ENCODE measurements around the gene CEACAM4.
"Not testable (repeated sequence)": the region's sequence is repeated elsewhere in the genome, so short reads cannot be mapped to it uniquely, and the experiment has no call there.

Gene CEACAM4

DNA sequence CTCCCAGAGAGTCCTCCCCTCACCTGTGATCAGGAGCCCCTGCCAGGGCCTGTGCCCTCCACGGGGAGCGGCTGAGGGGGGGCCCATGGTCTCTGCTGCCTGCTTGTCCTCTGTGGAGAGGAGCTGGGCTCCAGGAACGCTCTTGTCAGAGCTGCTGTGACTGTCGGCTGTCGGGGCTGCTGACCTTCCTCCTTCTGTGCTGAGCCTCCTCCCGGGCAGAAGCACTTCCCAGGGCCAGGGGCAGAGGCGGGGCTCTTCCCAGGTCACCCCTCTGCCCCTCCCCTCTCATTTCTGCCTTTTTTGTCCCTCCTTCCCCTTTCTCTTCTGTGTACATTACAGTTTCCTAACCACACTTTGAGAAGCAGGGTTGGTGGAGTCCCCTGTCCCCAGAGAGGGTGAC is at the start of gene CEACAM4:
TSS of gene CEACAM4 (minus strand) at position 198 of the 400 bp plus-strand sequence. CDS start at position 87, 111 bp downstream.
- no peak for DNase-seq

DNA sequence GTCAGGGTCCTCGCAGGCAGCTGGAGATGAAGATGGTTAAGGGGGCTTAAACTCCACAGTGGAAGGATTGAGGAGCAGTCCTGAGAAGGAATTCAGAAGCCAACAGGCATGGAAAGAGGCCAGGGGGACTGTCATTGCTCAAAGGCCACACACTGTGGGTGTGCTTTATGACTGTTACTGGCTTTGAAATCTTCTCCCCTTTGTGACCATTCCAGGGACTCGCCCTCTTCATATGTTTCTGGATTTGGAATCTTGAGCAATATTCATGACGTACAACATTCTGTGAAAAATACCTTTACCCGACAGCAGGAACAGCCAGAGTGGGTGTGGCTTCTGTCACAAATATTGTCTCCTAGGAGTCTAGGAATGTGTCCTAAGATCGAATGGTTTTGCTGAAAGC is 44.6 kb upstream of the CEACAM4 start:
- no peak for DNase-seq

DNA sequence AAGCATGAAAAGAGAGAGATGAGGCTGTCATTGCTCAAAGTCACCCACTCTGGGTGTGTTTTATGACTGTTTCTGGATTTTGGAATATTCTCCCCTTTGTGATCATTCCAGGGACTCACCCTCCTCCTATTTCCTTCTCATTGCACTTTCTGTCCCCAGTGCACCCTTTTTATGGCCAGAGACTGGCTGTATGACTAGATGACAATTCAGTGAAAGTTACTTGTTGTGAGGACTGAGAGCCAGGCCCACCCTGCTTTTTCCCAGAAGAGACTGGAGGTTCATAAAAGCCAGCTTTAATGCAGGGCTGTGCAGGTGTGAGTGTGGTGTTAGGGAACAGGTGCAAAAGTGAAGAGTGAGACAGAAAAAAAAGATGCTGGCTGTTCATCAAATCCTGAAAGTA is 43.9 kb upstream of the CEACAM4 start:
- DNase-seq: no peak

DNA sequence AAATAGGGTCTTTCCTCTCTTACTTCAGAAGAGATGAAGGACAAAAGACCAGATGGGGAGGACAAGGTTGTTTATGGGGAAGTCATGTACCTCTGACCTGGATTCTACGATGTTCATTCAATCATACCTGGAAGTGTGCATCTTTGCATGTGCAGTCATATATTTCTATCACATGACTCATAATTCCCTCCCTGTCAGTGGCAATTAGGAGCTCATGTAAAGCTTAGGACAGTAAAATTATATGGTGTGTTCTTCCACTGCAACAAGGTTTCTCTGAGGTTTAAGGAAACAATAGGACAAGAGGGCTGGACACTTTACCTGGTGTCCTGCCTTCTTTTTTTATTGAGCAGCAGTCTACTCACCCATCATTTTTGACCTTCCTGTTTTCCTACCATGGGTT is 41.4 kb upstream of the CEACAM4 start:
- DNase-seq: no peak

DNA sequence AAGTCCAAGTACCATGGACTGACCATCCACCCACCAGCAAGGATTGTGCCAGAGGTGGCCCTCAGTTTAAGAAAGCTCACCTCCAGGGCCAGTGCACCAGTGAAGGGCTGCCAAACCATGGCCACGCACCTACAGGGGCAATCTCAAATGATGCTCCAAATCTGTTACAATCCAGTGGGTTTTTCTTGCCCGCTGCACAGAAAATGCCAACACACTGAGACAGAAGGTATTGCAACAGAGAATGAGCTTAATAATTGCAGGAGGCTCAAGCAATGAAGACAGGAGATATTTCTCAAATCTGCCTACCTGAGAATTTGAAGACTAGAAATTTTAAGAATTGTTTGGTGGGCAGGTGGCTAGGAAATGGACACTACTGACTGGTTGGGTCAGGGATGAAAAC is 39.2 kb upstream of the CEACAM4 start:
- DNase-seq: no peak

DNA sequence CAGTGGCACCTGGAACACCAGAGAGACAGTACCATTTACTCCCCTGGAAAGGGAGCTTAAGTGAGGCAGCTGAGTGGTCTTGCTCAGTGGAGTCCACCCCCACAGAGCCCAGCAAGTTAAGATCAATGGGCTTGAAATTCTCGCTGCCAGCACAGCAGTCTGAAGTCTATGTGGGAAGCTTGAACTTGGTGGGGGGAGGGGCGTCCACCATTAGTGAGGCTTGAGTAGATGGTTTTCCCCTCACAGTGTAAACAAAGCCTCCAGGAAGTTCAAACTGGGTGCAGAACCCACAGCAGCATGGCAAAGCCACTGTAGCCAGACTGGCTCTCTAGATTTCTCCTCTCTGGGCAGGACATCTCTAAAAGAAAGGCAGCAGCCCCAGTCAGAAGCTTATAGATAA is 30.3 kb upstream of the CEACAM4 start:
- no peak for DNase-seq

DNA sequence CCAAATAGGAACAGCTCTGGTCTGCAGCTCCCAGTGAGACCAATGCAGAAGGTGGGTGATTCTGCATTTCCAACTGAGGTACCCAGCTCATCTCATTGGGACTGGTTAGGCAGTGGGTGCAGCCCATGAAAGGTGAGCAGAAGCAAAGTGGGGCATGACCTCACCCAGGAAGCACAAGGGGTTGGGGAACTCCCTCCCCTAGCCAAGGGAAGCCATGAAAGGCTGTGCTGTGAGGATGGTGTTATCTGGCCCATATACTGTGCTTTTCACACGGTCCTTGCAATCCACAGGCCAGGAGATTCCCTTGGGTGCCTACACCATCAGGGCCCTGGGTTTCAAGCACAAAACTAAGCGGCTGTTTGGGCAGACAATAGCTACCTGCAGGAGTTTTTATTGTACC is 29.9 kb upstream of the CEACAM4 start:
- DNase-seq: not testable (repeated sequence)

DNA sequence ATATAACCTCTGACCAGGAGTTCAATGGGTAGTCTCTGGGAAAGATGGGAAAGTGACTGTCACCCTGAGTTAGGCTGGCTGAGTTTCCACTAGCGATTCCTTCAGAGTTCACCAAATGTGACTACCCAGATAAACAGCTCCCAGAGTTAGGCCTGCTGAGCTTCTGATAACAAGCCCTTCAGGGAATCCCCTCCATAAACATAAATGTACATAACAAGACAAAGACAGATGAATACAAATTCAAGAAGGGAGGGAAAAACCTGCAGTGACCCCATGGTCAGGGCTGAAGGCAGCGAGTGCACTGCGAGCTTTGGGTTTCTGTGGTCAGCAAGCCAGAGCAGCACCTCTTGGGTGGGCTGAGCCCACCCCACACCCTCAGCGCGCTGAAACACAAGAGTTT is 25.4 kb upstream of the CEACAM4 start:
- no peak for DNase-seq

DNA sequence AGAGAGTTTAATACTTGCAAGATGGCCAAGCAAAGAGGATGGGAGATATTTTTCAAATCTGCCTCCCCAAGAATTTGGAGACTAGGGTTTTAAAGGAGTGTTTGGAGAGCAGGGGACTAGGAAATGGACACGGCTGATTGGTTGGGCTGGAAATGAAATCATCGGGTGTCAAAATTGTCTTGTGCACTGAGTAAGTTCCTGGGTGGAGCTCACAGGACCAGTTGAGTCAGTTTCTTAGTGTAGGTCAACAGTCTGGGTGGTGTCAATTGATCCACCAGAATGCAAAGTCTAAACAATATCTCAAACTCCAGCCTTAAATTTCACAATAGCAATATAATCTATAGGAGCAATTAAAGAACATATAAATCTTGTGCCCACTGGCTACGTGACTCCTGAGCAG is 23.0 kb upstream of the CEACAM4 start:
- DNase-seq: no peak

DNA sequence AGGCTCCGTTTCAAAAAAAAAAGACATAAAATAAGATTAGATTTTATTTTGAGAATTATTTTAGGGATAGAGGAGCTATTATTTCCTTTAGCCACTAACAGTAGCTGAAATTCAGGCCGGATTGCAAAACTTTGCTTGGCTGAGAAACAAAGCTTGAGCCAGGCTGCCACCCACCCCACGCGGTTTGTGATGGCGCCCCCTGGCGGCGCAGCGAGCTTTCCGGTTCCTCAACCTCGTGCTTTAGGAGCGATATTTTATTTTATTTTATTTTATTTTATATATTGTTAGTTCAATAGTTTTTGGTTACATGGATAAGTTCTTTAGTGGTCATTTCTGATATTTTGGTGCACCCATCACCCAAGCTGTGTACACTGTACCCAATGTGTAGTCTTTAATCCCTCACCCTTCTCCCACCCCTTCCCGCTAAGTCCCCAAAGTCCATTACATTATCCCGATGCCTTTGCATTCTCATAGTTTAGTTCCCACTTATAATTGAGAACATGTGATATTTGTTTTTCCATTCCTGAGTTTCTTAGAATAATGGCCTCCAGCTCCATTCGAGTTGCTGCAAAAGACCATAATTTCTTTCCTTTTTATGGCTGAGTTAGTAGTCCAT is 19.8 kb upstream of the CEACAM4 start:
- DNase-seq: no peak

DNA sequence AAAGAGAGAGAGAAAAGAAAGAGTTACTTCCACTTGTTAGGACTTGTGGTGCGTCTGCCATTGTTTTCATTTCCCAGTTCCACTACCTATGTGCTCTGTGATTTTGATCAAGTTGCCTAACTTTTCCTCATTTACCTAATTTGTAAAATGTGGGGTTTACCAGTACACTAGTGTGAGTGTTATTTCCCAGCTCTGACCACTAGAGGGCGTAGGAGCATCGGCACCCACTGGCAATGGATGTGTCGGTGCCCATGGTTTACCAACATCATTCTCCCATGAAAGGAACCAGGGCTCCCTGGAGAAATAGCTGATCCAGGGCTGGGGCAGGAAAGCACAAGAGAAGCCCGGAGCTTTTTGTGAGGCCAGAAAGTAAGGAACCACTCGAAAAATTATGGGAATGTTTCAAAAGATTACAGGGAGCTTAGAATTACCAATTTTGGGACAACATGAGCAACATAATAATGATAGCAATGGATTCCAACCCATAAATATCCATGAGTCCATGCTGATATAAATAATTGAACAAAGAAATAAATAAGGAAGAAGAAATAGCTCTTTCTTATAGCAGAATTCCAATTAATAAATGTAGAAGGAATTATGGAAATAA is 15.1 kb upstream of the CEACAM4 start:
- peak; percentile 26 for DNase-seq

DNA sequence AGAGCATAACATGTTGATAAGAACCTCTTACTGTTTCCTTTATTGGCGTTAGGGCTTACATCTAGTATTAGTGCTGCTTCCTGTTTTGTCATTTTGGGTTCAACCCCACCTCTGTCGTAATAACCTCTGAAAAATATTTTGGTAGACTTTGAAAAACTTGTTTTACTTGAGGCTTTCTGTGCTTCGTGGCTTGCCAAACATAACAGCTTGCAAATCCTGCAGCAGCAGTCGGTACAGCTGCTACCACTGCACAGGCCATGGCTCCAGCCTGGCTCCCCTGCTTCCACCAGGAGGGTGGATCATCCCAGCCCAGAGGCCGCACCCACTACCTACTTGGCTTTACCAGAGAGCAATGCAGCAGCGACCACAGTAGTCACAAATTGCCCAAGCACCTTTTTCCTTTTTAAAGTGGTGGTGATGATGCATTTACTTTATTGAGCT is 11.8 kb upstream of the CEACAM4 start:
- DNase-seq: no peak

DNA sequence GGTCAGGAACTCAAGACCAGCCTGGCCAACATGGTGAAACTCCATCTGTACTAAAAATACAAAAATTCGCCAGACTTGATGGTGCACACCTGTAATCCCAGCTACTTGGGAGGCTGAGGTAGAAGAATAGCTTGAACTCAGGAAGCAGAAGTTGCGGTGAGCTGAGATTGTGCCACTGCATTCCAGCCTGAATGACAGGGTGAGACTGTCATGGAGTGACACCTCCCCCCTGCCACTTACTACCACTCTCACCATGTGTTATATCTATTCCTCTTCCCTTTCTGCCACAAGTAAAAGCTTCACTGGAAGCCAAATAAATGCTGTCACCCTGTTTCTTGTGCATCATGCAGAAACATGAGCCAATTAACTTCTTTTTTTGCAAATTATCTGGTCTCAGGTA is 10.6 kb upstream of the CEACAM4 start:
- no peak for DNase-seq

DNA sequence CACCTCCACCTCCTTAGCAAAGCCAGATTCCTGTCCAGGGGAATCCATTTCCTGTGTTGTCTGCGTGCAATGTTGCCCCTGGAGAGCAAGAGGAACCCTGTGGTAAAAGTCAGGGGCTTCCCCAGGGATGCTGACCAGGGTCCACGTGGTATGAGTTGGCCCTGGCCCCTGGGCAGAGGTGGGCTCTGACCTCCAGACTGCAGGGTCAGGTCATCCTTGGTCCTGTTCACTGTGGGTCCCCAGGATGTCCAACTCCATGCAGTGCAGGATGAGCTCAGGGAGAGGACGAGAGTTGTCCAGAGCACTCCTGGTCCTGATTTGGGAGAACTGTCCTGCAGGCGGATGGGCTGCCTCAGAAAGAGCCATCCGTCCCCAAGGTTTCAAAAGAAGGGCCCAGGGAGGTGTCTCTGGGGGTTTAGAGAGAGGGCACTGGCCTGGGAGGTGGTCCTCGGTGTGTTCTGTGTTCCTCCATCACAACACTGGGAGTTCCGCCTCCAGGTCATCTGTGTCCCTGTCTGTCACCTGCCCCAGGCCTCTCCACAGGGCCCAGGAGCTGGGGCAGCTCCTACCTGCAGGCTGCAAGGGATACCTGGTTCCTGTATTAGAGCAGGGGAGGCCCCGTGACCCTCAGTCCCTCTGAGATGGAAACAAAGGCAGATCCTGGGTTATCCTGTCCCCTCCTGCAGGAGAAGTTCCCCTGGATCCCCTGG is 1.2 kb upstream of the CEACAM4 start:
- DNase-seq: no peak

DNA sequence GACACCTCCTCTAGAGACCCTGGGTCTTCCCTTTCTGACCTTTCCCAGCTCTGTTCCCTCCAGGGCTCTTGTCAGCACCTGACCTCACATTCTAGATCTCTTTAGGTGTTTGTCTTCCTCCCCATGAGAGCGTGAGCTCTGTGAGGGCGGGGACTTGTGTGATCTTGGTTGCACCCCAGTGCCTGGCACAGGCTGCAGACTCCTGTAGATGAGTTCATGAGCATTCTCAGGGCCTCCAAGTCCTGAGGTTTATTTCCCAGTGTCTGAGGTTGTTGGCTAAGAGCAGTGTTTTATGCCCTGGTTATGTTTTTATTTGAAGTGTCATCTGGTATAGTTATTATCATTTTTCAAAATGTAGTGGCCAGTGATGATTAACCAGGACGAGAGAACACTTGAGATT is 596 bp downstream of the CEACAM4 start:
- no peak for DNase-seq

DNA sequence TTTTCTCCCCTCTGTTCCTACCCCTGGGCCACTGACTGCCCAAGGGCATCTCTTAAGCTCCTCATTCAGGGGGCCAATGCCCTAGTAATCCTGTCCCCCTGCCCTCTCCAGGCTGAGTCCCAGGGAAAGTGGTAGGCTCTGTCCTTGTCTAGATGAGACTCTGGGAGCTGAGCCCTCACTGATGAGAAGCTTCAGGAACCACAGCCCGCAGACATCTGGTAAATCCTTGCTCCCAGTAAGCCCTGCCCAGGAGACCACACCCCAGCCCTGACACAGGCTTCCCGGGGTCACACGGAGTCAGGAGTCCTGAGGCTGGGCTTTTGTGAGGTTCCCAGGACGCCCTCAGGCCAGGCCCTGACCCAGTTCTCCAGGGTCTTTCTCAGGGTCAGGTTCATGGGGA is 1.9 kb downstream of the CEACAM4 start:
- DNase-seq: no peak

DNA sequence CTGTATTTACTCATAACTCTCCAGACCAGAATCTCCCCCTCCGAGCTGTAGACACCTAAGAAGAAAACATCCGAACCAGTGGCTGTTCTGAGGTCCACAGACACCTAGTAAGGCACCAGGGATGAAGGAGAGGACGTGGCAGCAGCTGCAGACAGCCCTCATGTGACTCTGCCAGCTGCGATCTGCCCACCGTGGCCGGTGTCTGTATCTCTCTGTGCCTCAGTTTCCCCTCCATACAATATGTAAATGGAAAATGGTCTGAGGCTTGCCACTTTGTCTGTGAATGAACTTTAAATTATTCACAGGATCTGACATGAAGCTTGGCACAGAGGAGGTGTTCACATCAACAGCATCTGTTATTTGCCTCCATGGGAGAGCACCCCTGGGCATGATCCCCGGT is 2.4 kb downstream of the CEACAM4 start:
- DNase-seq: no peak

DNA sequence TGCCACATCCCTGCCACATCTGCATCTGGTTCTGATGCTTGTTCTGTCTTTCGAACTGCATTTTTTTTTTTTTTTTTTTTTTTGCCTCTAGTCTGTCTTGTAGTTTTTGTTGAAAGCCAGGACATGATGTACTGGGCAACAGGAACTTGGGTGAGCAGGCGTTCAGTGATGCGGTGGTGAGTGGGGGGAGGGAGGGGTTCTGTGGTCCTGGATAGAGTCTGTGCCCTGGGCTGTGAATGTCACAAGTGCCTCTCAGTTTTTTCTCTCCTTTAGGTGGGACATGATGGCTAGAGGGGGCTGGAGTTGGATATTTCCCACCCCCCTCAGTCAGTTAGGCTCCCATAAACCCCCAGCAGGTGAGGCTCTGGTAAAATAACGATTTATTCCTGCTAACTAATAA is 3.5 kb downstream of the CEACAM4 start:
- DNase-seq: no peak

DNA sequence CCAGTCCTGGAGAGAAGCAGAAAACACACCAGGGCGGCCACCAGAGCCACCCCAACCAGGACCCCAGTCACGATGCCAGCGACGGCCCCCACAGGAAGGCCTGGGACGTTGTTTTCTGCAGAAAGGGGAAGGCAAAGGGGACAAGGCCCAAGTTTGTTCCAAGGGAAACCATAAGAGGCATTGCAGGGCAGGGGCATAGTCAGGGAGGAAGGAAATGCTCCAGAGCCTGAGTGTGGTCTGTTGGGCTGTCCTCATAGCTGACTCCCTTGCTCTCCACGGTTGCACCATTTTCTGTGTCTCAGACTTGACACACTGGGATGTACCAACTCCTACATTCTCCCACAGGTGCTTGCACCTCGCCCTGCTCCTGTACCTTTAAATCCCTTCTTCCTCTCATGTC is 5.2 kb downstream of the CEACAM4 start:
- no peak for DNase-seq

DNA sequence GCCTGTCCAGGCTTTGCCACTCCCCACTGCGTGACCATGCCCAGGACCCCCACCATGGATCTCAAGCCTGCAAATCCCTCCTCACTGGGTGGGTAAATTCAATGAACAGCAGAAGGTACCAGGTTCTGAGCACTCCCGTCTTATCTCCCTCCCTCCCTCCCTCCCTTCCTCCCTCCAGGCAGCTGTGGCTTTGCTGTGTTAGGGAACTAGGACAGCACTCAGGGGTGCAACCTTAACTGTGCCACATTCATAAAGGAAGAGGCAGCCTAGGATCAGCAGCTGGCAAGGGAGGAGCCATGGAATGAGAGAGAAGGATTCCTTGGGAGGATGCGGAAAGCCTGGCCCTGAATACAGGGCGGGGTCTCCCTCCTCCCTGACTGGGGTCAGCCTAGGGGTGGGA is 5.6 kb downstream of the CEACAM4 start:
- DNase-seq: no peak

DNA sequence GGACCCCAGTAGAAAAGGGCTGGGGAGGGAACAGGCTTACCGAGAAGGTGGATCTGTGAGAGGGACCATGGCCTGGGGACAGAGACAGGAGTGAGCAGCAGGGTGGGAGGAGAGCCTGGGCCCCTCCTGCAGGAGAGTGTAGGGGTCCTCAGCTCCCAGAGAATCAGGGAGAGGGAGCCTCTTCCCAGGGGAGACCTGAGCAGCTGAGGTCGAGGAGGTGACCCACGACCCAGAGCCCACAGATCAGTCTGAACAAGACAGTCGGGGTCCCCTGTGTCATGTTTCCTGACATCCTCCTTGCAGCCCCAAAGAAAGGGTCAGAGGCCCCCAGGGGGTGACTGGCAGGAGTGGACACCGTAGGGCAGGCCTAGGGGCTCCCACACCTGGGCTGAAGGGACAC is 6.7 kb downstream of the CEACAM4 start:
- no peak for DNase-seq

DNA sequence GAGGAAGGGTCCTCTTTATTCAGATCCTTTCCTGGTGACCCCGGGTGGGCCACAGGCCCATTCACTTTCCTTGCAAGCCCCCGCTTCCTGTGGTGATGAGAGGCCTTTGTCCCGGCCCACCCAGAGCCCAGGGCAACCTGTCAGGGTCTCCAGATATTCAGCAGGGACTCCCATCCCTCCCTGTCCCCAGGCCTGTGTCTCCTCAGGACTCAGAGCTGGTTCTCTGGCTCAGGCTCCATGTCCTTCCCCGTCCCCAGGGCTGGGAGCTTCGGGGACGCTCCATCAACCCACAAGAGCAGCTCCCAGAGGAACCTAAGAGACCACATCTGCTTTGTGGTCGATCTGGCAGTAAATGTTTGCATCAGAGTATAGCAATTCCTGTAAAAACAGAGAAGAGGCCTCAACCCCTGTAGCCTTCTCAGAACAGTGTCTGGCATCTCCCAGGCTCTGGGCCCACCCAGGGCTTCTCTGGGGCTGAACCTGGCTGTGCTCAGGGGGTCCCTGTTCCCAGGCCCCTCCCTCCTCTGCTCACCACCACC is 7.8 kb downstream of the CEACAM4 start:
- DNase-seq: no peak

DNA sequence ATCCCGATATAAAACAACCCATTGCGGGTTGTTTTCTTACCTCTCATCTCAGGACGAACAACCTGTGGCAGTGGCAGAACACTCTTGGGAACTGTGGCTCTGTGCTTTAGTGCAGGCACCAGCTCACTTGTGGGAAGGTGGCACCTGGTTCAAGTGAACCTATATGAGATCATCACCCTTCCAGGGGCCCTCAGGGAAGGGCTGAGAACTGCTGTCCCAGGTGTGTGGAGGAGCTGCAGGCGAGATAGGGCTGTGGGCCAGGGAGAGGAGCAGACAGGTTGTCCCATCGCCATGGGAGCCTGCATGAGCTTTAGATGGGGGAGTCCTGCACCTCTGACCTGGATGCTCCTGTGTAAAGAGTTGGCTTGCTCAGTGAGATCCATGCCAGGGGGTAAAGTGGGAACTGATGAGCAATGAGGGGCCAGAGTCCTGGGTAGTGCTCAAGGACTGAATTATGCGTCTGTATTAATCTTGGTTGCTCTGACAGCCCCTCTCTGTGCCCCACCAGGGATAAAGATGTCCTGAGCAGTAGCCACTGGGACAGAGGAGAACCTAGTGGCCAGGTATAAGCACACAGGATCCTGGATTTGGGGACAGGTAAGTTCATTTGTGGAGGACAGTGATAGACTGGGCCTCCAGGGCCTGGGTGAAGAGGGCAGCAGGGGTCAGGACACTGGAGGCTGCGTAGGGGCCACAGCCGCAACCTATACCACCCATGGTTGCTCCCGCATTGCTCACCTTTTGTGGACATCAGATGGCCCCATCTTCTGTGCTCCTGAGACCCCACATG is 8.7 kb downstream of the CEACAM4 start:
- no peak for DNase-seq
